AG09319 (cell line): ENCODE data around the gene MIAT.

Source experiments
- DNase-seq: peaks from one replicate; pipeline ENCODE4 v3.0.0-alpha.2; 2010; ENCODE audit warnings: low read depth; ENCODE audit errors: extremely low read depth
- CTCF ChIP-seq: IDR thresholded peaks from 2 replicates; pipeline ENCODE4 v1.5.1; 2011; ENCODE audit warnings: low read depth, mild to moderate bottlenecking, inconsistent platforms, low read length, moderate library complexity

Gene MIAT

GRCh38 chr22:26620197-26620596 is 37.2 kb upstream of the MIAT start:
- no peak for DNase-seq
- TF ChIP-seq CTCF, result no peak

GRCh38 chr22:26621663-26622062 is 35.7 kb upstream of the MIAT start, which contains the start of gene CRYBA4:
Gene CRYBA4 (plus strand): TSS chr22:26621963. CDS start chr22:26622597, 634 bp downstream.
- TF ChIP-seq CTCF, result no peak

GRCh38 chr22:26623984-26624383 is 33.4 kb upstream of the MIAT start:
- TF ChIP-seq CTCF, result no peak
- DNase-seq, result no peak

More at GRCh38 chr22:26621663-26622062, 35.7 kb upstream of the MIAT start, which contains the start of gene CRYBA4:
- DNase-seq, result no peak

GRCh38 chr22:26624803-26625202 is 32.6 kb upstream of the MIAT start:
- DNase-seq, result no peak
- no peak for TF ChIP-seq CTCF

GRCh38 chr22:26629988-26630761 is 27.2 kb upstream of the MIAT start:
- TF ChIP-seq CTCF, result no peak
- DNase-seq, result no peak

GRCh38 chr22:26631282-26631681 is 26.1 kb upstream of the MIAT start:
- no peak for DNase-seq
- no peak for TF ChIP-seq CTCF

- no peak for DNase-seq
- TF ChIP-seq CTCF, result no peak
These were observed 24.8 kb upstream of the MIAT start for GRCh38 chr22:26632422-26633155.
